Astrocyte (in vitro differentiated cells and primary cell): ENCODE measurements around the gene NR6A1.

ENCODE experiments used
- CTCF ChIP-seq: IDR thresholded peaks from 2 replicates; pipeline ENCODE4 v1.5.1; 2011; ENCODE audit warnings: low read depth, mild to moderate bottlenecking, inconsistent platforms, low read length, moderate library complexity; ENCODE audit not compliant: insufficient read depth
- EZH2 ChIP-seq: IDR thresholded peaks from 2 replicates; pipeline ENCODE4 v1.6.1; 2012; ENCODE audit warnings: mild to moderate bottlenecking, low read length, inconsistent platforms; ENCODE audit not compliant: insufficient read depth

- TF ChIP-seq CTCF (no peak), EZH2 (no peak)
These were observed 41.3 kb upstream of the NR6A1 start for GRCh38 chr9:124812441-124812876.
